Measurements from ENCODE around the gene COASY.

DNA sequence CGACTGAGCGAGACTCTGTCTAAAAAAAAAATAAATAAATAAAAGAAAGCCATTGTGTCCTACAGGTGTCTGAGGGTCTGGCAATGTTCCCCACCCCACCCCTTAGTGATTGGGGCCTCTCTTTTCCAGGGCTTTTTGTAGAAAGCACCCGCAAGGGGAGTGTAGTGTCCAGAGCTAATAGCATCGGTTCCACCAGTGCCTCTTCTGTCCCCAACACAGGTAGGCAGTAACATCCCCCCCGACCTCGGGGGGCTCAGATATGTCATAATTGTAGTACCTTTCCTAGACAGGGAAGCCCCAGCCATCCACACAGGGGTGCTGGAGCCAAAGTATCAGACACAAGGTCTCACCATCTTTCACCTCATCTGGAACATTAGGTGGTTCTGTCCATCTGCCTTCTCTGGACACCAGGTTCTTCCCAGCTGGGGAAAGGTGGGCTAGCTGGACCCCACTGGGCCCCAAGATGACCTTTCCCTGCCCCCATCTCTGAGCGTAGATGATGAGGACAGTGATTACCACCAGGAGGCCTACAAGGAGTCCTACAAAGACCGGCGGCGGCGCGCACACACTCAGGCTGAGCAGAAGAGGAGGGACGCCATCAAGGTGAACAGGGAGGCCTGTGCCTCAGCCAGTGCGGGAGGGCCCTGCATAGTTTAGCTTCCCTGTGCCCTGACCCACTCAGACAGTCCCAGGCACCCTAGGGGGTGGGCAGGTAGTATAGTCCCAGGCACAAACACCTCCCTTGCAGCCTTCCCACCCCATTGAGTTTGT lies 6.6 kb downstream of the COASY start:
- TF ChIP-seq SMC3 (IDR thresholded peaks at IDR 0.05; ENCODE audit: low read depth, low read length), result no peak
- TF ChIP-seq, protein P1, sequence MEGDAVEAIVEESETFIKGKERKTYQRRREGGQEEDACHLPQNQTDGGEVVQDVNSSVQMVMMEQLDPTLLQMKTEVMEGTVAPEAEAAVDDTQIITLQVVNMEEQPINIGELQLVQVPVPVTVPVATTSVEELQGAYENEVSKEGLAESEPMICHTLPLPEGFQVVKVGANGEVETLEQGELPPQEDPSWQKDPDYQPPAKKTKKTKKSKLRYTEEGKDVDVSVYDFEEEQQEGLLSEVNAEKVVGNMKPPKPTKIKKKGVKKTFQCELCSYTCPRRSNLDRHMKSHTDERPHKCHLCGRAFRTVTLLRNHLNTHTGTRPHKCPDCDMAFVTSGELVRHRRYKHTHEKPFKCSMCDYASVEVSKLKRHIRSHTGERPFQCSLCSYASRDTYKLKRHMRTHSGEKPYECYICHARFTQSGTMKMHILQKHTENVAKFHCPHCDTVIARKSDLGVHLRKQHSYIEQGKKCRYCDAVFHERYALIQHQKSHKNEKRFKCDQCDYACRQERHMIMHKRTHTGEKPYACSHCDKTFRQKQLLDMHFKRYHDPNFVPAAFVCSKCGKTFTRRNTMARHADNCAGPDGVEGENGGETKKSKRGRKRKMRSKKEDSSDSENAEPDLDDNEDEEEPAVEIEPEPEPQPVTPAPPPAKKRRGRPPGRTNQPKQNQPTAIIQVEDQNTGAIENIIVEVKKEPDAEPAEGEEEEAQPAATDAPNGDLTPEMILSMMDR (conservative IDR thresholded peaks at IDR 0.05; ENCODE audit: low read depth, low read length), result no peak

Data from IMR-90 (cell line).